ENCODE data around the gene N4BP2.
A peak's percentile ranks its signal among the peaks of the same experiment; 100 is the strongest.
"Not testable (repeated sequence)": the region's sequence is repeated elsewhere in the genome, so short reads cannot be mapped to it uniquely, and the experiment has no call there.

N4BP2 gene

GRCh38 chr4:40056716-40057585 is at the start of gene N4BP2:
TSS of gene N4BP2 (plus strand) at chr4:40056850. CDS start at chr4:40097341, 40,491 bp downstream.
- peak within 1 kb of the TSS; percentile 90 for H3K27ac ChIP-seq (ENCODE audit: low read depth, low read length, poor library complexity, severe bottlenecking)
- peak within 1 kb of the TSS; percentile 89 for H3K9ac ChIP-seq (ENCODE audit: low read length)
- H3F3A ChIP-seq (ENCODE audit: insufficient read depth, low read length), result no peaks in the 10 kb centered on the region
- peak within 1 kb of the TSS; percentile 82 for H3K4me3 ChIP-seq (ENCODE audit: low read depth, low read length, poor library complexity, severe bottlenecking)
- TF ChIP-seq EZH2 (IDR thresholded peaks at IDR 0.05; ENCODE audit: borderline replicate concordance, low read length) (no peak), CTCF (IDR thresholded peaks at IDR 0.05; ENCODE audit: low read length) (peak; percentile 60)
- peak within 1 kb of the TSS; percentile 95 for H3K4me2 ChIP-seq (ENCODE audit: low read length)
- H3K9me3 ChIP-seq (ENCODE audit: low read length), result no peaks in the 10 kb centered on the region
- peaks cover 13% of the 10 kb centered on the region for H3K79me2 ChIP-seq (ENCODE audit: insufficient read depth, low read length)
- no peak within 1 kb of the TSS for H2AFZ ChIP-seq (ENCODE audit: low read length)
- no peaks in the 10 kb centered on the region for H3K36me3 ChIP-seq (ENCODE audit: insufficient read depth, low read length)
- H3K9me2 ChIP-seq (ENCODE audit: low read depth, low read length), result no peaks in the 10 kb centered on the region
- no peaks in the 10 kb centered on the region for H4K20me1 ChIP-seq (ENCODE audit: insufficient read depth, low read length)
- peaks cover 39% of the 10 kb centered on the region for H3K4me1 ChIP-seq (ENCODE audit: insufficient read depth, low read length, severe bottlenecking)
- H3K27me3 ChIP-seq (ENCODE audit: insufficient read depth, low read length), result no peaks in the 10 kb centered on the region

- no peaks in the 10 kb centered on the region for H4K20me1 ChIP-seq (ENCODE audit: insufficient read depth, low read length)
Measured at GRCh38 chr4:40016007-40016406, 40.6 kb upstream of the N4BP2 start.

GRCh38 chr4:40020221-40020620 is 36.4 kb upstream of the N4BP2 start:
- H3F3A ChIP-seq (ENCODE audit: insufficient read depth, low read length), result no peaks in the 10 kb centered on the region
- H3K4me2 ChIP-seq (ENCODE audit: low read length), result no peak overlapping the region
- no peak overlapping the region for H2AFZ ChIP-seq (ENCODE audit: low read length)
- H3K27ac ChIP-seq (ENCODE audit: low read depth, low read length, poor library complexity, severe bottlenecking), result no peak overlapping the region
- no peaks in the 10 kb centered on the region for H3K9me2 ChIP-seq (ENCODE audit: low read depth, low read length)
- TF ChIP-seq CTCF (IDR thresholded peaks at IDR 0.05; ENCODE audit: low read length), result no peak
- no peak for TF ChIP-seq EZH2 (IDR thresholded peaks at IDR 0.05; ENCODE audit: borderline replicate concordance, low read length)
- no peaks in the 10 kb centered on the region for H3K9me3 ChIP-seq (ENCODE audit: low read length)
- no peak overlapping the region for H3K4me3 ChIP-seq (ENCODE audit: low read depth, low read length, poor library complexity, severe bottlenecking)
- no peaks in the 10 kb centered on the region for H3K36me3 ChIP-seq (ENCODE audit: insufficient read depth, low read length)
- H4K20me1 ChIP-seq (ENCODE audit: insufficient read depth, low read length), result no peaks in the 10 kb centered on the region
- no peak overlapping the region for H3K9ac ChIP-seq (ENCODE audit: low read length)
- no peaks in the 10 kb centered on the region for H3K79me2 ChIP-seq (ENCODE audit: insufficient read depth, low read length)
- H3K27me3 ChIP-seq (ENCODE audit: insufficient read depth, low read length), result 0 out of 2 replicates have a peak, but pooled peaks cover 3% of the 10 kb centered on the region
- no peaks in the 10 kb centered on the region for H3K4me1 ChIP-seq (ENCODE audit: insufficient read depth, low read length, severe bottlenecking)

More at GRCh38 chr4:40016007-40016406, 40.6 kb upstream of the N4BP2 start:
- H3F3A ChIP-seq (ENCODE audit: insufficient read depth, low read length), result no peaks in the 10 kb centered on the region
- H2AFZ ChIP-seq (ENCODE audit: low read length), result no peak overlapping the region
- no peak for TF ChIP-seq EZH2 (IDR thresholded peaks at IDR 0.05; ENCODE audit: borderline replicate concordance, low read length)
- no peak for TF ChIP-seq CTCF (IDR thresholded peaks at IDR 0.05; ENCODE audit: low read length)
- no peaks in the 10 kb centered on the region for H3K4me1 ChIP-seq (ENCODE audit: insufficient read depth, low read length, severe bottlenecking)
- no peak overlapping the region for H3K4me2 ChIP-seq (ENCODE audit: low read length)
- H3K9me2 ChIP-seq (ENCODE audit: low read depth, low read length), result no peaks in the 10 kb centered on the region
- no peak overlapping the region for H3K9ac ChIP-seq (ENCODE audit: low read length)
- H3K27me3 ChIP-seq (ENCODE audit: insufficient read depth, low read length), result 0 out of 2 replicates have a peak, but pooled peaks cover 3% of the 10 kb centered on the region
- H3K4me3 ChIP-seq (ENCODE audit: low read depth, low read length, poor library complexity, severe bottlenecking), result no peak overlapping the region
- no peaks in the 10 kb centered on the region for H3K9me3 ChIP-seq (ENCODE audit: low read length)
- no peak overlapping the region for H3K27ac ChIP-seq (ENCODE audit: low read depth, low read length, poor library complexity, severe bottlenecking)
- H3K79me2 ChIP-seq (ENCODE audit: insufficient read depth, low read length), result no peaks in the 10 kb centered on the region
- no peaks in the 10 kb centered on the region for H3K36me3 ChIP-seq (ENCODE audit: insufficient read depth, low read length)

GRCh38 chr4:40021116-40021515 is 35.5 kb upstream of the N4BP2 start:
- H3K4me3 ChIP-seq (ENCODE audit: low read depth, low read length, poor library complexity, severe bottlenecking); H3K9me3 ChIP-seq (ENCODE audit: low read length); H3K9me2 ChIP-seq (ENCODE audit: low read depth, low read length); H3K4me2 ChIP-seq (ENCODE audit: low read length); H2AFZ ChIP-seq (ENCODE audit: low read length); H3K79me2 ChIP-seq (ENCODE audit: insufficient read depth, low read length); H4K20me1 ChIP-seq (ENCODE audit: insufficient read depth, low read length); H3K27me3 ChIP-seq (ENCODE audit: insufficient read depth, low read length); H3K27ac ChIP-seq (ENCODE audit: low read depth, low read length, poor library complexity, severe bottlenecking); H3K9ac ChIP-seq (ENCODE audit: low read length); H3F3A ChIP-seq (ENCODE audit: insufficient read depth, low read length); H3K4me1 ChIP-seq (ENCODE audit: insufficient read depth, low read length, severe bottlenecking); H3K36me3 ChIP-seq (ENCODE audit: insufficient read depth, low read length): not testable (repeated sequence)

- H3K4me3 ChIP-seq (ENCODE audit: low read depth, low read length, poor library complexity, severe bottlenecking); H4K20me1 ChIP-seq (ENCODE audit: insufficient read depth, low read length); H3K4me1 ChIP-seq (ENCODE audit: insufficient read depth, low read length, severe bottlenecking); H3K9me2 ChIP-seq (ENCODE audit: low read depth, low read length); H3K27ac ChIP-seq (ENCODE audit: low read depth, low read length, poor library complexity, severe bottlenecking); H3K9me3 ChIP-seq (ENCODE audit: low read length); H3K27me3 ChIP-seq (ENCODE audit: insufficient read depth, low read length); H3K36me3 ChIP-seq (ENCODE audit: insufficient read depth, low read length); H3F3A ChIP-seq (ENCODE audit: insufficient read depth, low read length); H3K9ac ChIP-seq (ENCODE audit: low read length); H3K4me2 ChIP-seq (ENCODE audit: low read length); H3K79me2 ChIP-seq (ENCODE audit: insufficient read depth, low read length); H2AFZ ChIP-seq (ENCODE audit: low read length): not testable (repeated sequence)
Measured at GRCh38 chr4:40024049-40024448, 32.6 kb upstream of the N4BP2 start.

All from OCI-LY1 (cell line).